BE2C (cell line): Measurements from ENCODE around the gene SVOPL.

ENCODE experiments used
- DNase-seq: peaks from one replicate; pipeline ENCODE4 v3.0.0-alpha.2; 2020
- H3K27me3 ChIP-seq: fragments of 250-450 bp; sonication (Bioruptor Pico); 2 replicates; pipeline ENCODE4 v1.5.1; 2020; ENCODE audit warnings: mild to moderate bottlenecking
- H3K36me3 ChIP-seq: fragments of 250-450 bp; sonication (Bioruptor Pico); 2 replicates; pipeline ENCODE4 v1.5.1; 2020; ENCODE audit warnings: mild to moderate bottlenecking
- H3K4me1 ChIP-seq: fragments of 250-450 bp; sonication (Bioruptor Pico); 2 replicates; pipeline ENCODE4 v1.5.1; 2020
- H3K4me3 ChIP-seq: 2 replicates; pipeline ENCODE4 v1.5.1; 2011; ENCODE audit warnings: low read depth, low read length
- H3K9me3 ChIP-seq: fragments of 250-450 bp; sonication (Bioruptor Pico); 2 replicates; pipeline ENCODE4 v1.5.1; 2020
- TF ChIP-seq, protein P1 (sequence below): IDR thresholded peaks from 2 replicates; pipeline ENCODE4 v1.5.1; 2012; ENCODE audit warnings: mild to moderate bottlenecking, low read depth, low read length

SVOPL gene

GRCh38 chr7:138662076-138662990 lies 38.8 kb downstream of the SVOPL start:
- no peaks in the 10 kb centered on the region for H3K9me3 ChIP-seq
- H3K4me1 ChIP-seq: peaks cover 19% of the 10 kb centered on the region
- TF ChIP-seq, protein P1, sequence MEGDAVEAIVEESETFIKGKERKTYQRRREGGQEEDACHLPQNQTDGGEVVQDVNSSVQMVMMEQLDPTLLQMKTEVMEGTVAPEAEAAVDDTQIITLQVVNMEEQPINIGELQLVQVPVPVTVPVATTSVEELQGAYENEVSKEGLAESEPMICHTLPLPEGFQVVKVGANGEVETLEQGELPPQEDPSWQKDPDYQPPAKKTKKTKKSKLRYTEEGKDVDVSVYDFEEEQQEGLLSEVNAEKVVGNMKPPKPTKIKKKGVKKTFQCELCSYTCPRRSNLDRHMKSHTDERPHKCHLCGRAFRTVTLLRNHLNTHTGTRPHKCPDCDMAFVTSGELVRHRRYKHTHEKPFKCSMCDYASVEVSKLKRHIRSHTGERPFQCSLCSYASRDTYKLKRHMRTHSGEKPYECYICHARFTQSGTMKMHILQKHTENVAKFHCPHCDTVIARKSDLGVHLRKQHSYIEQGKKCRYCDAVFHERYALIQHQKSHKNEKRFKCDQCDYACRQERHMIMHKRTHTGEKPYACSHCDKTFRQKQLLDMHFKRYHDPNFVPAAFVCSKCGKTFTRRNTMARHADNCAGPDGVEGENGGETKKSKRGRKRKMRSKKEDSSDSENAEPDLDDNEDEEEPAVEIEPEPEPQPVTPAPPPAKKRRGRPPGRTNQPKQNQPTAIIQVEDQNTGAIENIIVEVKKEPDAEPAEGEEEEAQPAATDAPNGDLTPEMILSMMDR: no peak
- DNase-seq: peak; percentile 21
- H3K27me3 ChIP-seq: no peaks in the 10 kb centered on the region
- H3K4me3 ChIP-seq: no peak overlapping the region
- no peaks in the 10 kb centered on the region for H3K36me3 ChIP-seq

DNA sequence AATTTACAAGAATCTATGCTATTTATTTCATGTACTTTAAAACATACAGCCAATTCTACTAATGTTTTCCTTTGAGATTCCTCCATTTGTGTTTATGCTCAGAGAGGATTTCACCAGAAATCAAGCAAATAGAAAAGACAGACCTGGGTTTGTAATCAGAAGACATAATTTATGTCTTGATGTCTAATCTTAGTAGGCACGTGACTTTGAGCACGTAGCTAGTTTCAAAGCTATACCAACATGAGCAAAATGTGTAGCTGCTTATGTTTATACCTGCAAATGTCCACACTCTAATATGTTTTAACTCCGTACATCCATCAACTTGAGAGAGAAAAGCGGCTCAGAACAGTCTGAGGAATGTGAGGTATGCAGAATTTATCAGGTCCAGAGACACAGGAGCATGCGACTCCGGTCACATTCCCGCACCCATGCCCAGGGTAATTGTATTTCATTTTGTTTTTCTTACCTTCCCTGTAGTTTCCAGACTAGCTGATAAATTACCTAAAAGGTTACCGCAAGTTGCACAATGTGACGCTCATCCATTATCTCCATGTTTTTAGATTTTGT lies 40.0 kb downstream of the SVOPL start:
- Histone ChIP-seq H3K9me3 (no peaks in the 10 kb centered on the region), H3K4me3 (no peak overlapping the region), H3K27me3 (no peaks in the 10 kb centered on the region), H3K4me1 (peaks cover 19% of the 10 kb centered on the region), H3K36me3 (no peaks in the 10 kb centered on the region)
- TF ChIP-seq, protein P1: no peak
- DNase-seq: no peak

- Histone ChIP-seq H3K4me3 (no peak overlapping the region), H3K27me3 (no peaks in the 10 kb centered on the region)
These were observed 42.3 kb downstream of the SVOPL start for GRCh38 chr7:138658889-138659288.

DNA sequence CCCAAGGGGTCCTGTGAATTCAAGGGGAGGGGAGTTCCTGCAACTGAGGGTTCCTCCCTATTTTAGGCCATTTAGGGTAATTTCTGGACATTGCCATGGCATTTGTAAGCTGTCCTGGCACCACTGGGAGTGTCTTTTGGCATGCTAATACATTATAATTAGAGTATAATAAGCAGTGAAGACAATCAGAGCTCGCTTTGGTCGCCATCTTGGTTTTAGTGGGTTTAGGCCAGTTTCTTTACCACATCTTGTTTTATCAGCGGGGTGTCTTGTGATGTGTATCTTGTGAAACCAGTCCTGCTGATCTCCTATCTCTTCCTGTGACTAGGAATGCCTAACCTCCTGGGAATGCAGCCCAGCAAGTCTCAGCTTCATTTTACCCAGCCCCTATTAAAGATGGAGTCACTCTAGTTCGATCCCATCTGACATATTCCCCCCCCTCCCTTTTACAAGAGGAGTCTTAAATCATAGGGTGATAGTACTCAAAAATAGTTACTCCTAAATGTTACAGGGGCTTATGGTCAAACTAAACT lies 43.2 kb downstream of the SVOPL start:
- Histone ChIP-seq H3K4me3 (no peak overlapping the region), H3K9me3 (no peaks in the 10 kb centered on the region; the same call in 1 of the 2 replicates), H3K27me3 (no peaks in the 10 kb centered on the region), H3K36me3 (no peaks in the 10 kb centered on the region), H3K4me1 (peaks cover 12% of the 10 kb centered on the region)
- TF ChIP-seq, protein P1: no peak
- no peak for DNase-seq

More at GRCh38 chr7:138658889-138659288, 42.3 kb downstream of the SVOPL start:
- DNase-seq: no peak
- no peaks in the 10 kb centered on the region for H3K36me3 ChIP-seq
- no peaks in the 10 kb centered on the region; the same call in 1 of the 2 replicates for H3K9me3 ChIP-seq
- TF ChIP-seq, protein P1: no peak
- H3K4me1 ChIP-seq: peaks cover 14% of the 10 kb centered on the region

GRCh38 chr7:138656952-138657351 lies 44.2 kb downstream of the SVOPL start:
- DNase-seq: no peak
- Histone ChIP-seq H3K36me3 (no peaks in the 10 kb centered on the region), H3K27me3 (no peaks in the 10 kb centered on the region), H3K9me3 (no peaks in the 10 kb centered on the region; the same call in 1 of the 2 replicates), H3K4me1 (peaks cover 2% of the 10 kb centered on the region), H3K4me3 (no peak overlapping the region)
- TF ChIP-seq, protein P1: no peak
